T follicular helper cell (primary cell): ENCODE measurements around the gene OLAH.
"Not testable (repeated sequence)": the region's sequence is repeated elsewhere in the genome, so short reads cannot be mapped to it uniquely, and the experiment has no call there.

Experiments
- DNase-seq: peaks from one replicate; pipeline ENCODE4 v3.0.0-alpha.2; 2020; ENCODE audit warnings: low read depth
- total RNA-seq, 2 experiments: gene quantifications; one replicate each; lab custom pipeline; 2026; lab: John Stamatoyannopoulos, UW

OLAH gene
- 0.13 to 0.24 reads per million in 2 experiments for total RNA-seq

GRCh38 chr10:15043674-15044073, at the start of gene OLAH:
Gene OLAH (plus strand): TSS chr10:15043943. CDS start chr10:15047289, 3,346 bp downstream.
- DNase-seq = no peak

- DNase-seq = no peak
Observed at GRCh38 chr10:14995964-14996565, 47.7 kb upstream of the OLAH start.

DNA sequence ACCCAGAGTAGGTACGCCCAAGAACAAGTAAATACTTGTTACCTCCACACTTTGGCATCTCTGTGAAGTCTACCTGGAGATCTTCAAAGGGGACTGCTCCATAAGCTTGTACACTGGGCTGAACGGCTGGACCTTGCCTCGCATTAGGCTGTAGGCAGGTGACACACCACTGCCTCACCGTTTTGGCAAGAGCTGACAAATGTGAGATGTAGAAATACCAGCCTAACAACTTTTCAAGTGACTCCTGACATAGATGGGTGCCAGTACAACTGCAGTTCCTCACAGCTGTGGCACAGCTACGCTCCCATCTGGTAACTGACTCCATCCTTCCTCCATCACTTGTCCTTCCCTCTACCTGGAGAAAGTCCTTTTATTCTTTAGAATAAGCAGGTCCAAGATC, 30.2 kb upstream of the OLAH start:
- not testable (repeated sequence) for DNase-seq

GRCh38 chr10:15015451-15015850, 28.3 kb upstream of the OLAH start:
- DNase-seq = no peak

DNA sequence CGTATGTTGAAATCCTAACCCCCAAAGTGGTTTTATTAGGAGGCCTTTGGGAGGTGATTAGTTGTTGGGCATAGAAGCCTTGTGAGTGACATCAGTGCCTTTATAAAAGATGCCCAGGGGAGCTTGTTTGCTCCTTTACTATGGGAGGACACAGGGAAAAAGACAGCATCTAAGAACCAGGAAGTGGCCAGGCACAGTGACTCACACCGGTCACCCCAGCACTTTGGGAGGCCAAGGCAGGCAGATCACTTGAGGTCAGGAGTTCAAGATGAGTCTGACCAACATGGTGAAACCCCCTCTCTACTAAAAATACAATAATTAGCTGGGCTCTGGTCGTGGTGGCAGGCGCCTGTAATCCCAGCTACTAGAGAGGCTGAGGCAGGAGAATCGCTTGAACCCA, 22.8 kb upstream of the OLAH start:
- DNase-seq = not testable (repeated sequence)

GRCh38 chr10:15023079-15023478, 20.7 kb upstream of the OLAH start:
- not testable (repeated sequence) for DNase-seq

DNA sequence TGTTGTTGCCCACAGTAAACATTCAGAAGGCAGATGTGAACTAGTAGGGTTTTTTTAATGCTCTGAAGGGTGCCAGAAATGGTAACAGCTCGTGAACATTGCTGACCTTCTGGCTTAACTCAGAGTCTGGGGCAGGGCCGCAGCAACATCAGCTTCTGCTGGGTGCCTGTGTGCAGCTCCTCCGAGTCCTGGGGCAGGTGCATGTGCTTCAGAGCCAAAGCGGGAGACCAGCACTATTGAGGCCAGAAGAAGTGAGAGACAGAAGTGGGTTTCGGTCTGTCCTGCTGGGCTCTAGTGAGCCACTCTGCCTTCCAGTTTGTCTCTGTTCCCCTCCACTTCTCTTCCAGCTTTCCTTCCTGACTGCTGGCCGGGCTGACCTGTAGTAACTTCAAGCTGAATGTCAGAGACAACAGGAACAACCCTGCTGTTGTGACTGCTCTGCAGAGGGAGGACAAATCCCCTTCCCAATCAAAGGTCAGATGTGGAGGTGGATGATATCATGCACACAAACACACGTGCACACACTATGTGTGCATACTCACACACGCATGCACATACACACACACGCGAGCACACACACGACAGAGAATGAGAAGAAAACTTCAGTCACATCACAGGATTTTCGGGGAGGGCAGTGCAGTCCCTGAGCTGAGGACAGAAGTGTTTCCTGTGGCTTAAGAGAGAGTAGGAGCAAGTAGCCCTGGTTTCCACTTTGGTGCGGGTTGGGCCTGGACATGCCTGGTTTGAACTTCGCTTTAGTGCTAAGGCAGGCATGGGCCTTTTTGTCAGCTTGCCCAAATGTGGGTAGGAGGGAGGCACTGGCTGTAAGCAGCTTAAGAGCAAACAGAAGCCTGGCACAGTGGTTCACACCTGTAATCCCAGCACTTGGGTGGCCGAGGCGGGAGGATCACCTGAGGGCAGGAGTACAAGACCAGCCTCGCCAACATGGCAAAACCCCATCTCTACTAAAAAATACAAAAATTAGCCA, 19.4 kb upstream of the OLAH start:
- not testable (repeated sequence) for DNase-seq

GRCh38 chr10:15025040-15025439, 18.7 kb upstream of the OLAH start:
- not testable (repeated sequence) for DNase-seq

DNA sequence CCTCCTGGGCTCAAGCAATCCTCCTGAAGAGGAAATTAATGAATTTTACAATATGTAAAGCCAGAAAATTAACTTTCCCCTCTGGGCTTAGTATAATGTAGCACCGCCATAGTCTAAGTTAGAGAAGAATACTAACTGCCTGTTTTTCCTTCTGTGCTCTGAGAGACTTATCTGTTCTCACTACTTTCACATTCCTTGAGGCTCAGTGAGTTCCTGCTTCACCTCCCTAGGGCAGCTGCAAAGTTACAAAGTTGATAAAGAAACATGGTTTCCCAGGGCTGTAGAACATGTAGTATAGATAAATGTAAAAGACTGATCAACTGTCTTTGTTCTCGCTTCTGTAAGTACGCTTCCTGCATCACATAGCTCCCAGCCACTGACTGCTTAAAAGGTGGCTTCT, 16.0 kb upstream of the OLAH start:
- DNase-seq = no peak

GRCh38 chr10:15035385-15036301, 8.1 kb upstream of the OLAH start:
- DNase-seq = no peak

DNA sequence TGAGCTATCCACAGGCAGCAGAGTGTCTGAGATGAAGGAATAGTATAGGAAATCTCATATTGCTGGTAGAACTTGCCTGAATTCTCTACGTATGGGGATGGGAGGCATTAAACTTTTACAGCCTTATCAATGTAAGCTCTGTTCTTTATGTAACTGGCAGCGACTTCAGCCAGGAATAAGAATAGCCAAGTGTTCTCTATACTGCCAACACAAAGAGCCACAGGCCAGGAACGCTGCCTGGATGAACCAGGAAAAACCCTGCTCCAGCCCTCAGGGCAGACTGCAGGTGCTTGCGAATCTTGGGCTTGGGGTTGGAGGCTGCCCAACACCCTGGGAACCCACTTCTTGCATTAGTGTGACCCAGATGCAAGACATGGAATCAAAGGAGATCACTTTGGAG, 6.1 kb upstream of the OLAH start:
- no peak for DNase-seq

GRCh38 chr10:15038416-15038815, 5.3 kb upstream of the OLAH start:
- no peak for DNase-seq

DNA sequence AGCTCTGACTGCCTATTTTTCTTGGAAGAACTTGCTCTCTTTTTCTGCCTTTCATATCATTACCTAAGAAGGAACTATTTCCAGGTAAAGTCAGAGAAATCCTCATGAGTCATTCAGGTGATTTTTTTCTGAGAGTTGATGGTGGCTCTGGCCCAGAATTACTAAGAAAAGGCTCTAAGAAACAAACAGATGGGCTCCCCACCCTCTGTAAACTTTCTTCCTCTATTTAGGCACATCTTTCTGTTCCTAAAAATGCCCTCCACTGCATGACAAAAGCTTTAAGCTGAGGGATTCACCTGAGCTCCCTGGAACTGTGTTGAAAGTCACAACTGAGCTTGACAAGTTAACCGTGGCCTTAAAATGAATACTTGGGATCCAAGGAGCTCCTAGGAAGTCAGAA, 1.6 kb downstream of the OLAH start:
- DNase-seq = no peak

DNA sequence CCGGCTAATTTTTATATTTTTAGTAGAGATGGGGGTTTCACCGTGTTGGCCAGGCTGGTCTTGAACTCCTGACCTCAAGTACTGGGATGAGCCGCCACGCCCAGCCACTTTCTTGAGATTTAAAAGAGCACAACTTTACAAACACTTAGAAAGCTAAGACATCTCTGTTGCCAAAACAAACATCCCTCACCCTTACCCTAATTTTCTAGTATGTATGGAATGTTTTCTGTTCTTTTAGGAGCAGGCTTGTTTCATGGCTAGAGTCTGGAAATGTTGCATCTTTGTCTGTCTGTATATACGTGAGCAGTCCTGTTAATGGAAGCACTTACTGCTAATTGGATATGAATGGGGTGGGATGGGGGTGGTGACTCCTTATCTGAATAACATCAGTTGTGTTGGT, 2.9 kb downstream of the OLAH start:
- no peak for DNase-seq

DNA sequence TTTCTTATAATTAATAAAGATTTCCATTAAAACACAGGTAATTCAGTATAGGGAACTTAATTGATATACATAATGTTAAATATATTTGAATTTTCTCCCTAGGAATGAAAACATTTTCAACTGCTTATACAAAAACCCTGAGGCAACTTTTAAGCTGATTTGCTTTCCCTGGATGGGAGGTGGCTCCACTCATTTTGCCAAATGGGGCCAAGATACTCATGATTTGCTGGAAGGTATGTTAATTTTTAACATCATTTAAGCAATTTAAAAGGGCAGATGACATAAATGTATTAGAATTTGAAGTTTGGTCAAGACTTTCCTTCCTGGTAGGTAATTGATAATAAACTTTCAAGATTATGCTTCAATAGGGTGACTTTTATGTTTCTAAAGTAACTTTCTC, 5.8 kb downstream of the OLAH start:
- no peak for DNase-seq

DNA sequence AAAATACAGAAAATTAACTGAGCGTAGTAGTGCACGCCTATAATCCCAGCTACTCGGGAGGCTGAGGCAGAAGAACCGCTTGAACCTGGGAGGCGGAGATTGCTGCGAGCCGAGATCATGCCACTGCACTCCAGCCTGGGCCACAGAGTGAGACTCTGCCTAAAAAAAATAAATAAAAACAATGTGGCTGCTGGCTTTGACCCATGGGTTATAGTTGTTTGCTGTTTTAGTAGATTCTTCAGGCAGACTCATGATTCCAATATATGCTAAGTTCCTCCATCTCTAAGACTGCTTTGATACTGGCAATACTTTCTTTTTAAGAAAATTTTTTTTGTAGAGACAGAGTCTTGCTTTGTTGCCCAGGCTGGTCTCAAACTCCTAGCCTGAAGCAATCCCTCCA, 8.4 kb downstream of the OLAH start:
- no peak for DNase-seq

DNA sequence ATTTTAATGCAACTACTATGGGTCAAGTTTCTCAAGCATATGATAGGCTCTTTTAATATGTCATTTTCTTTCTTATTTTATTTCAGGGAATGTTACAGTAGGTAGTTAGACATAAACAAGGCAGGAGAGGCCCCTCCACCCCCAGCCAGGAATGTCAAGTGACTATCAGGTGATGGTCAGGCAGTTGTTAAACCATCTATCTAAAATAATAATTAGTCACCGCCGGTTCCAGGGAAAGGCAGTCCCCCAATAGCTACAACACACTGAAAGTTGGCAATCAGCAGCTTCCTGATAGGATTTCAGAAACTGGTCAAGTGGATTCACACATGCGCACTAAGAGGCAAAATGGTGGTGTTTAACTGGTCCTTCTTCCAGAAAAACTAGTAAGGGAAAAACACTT, 9.3 kb downstream of the OLAH start:
- no peak for DNase-seq

- no peak for DNase-seq
Observed at GRCh38 chr10:15058689-15059088, 14.9 kb downstream of the OLAH start.

- DNase-seq = no peak
Observed at GRCh38 chr10:15059914-15060313, 16.2 kb downstream of the OLAH start.

DNA sequence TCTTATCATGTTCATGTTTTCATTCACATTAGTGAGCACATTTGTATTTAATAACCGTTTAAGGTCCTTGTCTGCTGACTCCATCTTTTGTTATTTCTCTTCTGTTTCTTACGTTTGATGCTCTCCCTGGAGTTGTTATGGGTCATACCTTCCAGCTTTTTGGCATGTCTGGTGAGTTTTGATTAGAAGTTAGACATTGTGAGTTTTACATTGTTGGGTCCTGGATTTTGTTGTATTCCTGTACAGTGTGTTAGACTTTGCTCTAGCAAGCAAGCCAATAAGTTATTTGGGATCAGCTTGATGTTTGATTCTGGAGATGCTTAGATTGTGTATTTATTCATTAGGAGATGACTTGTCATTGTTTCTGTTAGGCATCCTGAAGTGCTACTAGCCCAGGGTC, 16.9 kb downstream of the OLAH start:
- no peak for DNase-seq

- DNase-seq = no peak
Observed at GRCh38 chr10:15067154-15067553, 23.4 kb downstream of the OLAH start.

GRCh38 chr10:15068802-15069201, 25.1 kb downstream of the OLAH start:
- DNase-seq = no peak
